Measurements from ENCODE around the gene SELENOO.

GRCh38 chr22:50236731-50237409 is 36.1 kb downstream of the SELENOO start:
- TF ChIP-seq BACH2 (CRISPR knock-in tag; IDR thresholded peaks at IDR 0.05; ENCODE audit: borderline replicate concordance), result no peak
- TF ChIP-seq ARNTL (CRISPR knock-in tag; IDR thresholded peaks at IDR 0.05; ENCODE audit: borderline replicate concordance, low read depth), result no peak
- no peak for TF ChIP-seq TSHZ2 (CRISPR knock-in tag; IDR thresholded peaks at IDR 0.05)
- no peak for TF ChIP-seq TCF4 (CRISPR knock-in tag; IDR thresholded peaks at IDR 0.05; ENCODE audit: borderline replicate concordance)
- no peak for TF ChIP-seq ZNF8 (CRISPR knock-in tag; IDR thresholded peaks at IDR 0.05)
- no peak for TF ChIP-seq RARB (CRISPR knock-in tag; IDR thresholded peaks at IDR 0.05)
- no peak for TF ChIP-seq ZFP3 (CRISPR knock-in tag; IDR thresholded peaks at IDR 0.05)
- no peak for TF ChIP-seq CSRNP3 (CRISPR knock-in tag; IDR thresholded peaks at IDR 0.05)
